Stimulated activated CD8-positive, alpha-beta memory T cell treated with anti-CD3 and anti-CD28 coated beads, Interleukin-7, amount 100 ng/mL, for 24 hours (primary cell): ENCODE results near the gene KLF15.

Source experiments
- DNase-seq: peaks from one replicate; pipeline ENCODE4 v3.0.0-alpha.2; 2020; ENCODE audit warnings: low read depth

Gene KLF15

DNA sequence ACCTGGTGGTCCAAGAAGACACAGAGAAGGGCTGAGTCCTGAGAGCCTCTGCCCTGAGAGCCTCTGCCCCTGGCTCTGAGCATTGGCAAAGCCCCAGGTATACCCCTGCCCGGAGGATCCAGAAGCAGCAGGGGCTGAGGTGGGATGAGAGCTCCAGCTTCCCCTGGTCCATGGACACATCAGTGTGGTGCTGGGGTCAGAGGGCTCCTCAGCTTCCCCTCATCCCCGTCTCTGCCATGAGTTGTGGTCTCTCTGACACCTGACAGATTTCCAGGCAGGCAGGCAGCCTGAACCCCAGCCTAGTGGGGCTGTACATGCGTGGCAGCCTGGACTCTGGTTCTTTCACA, 3.5 kb upstream of the KLF15 start:
- no peak for DNase-seq

DNA sequence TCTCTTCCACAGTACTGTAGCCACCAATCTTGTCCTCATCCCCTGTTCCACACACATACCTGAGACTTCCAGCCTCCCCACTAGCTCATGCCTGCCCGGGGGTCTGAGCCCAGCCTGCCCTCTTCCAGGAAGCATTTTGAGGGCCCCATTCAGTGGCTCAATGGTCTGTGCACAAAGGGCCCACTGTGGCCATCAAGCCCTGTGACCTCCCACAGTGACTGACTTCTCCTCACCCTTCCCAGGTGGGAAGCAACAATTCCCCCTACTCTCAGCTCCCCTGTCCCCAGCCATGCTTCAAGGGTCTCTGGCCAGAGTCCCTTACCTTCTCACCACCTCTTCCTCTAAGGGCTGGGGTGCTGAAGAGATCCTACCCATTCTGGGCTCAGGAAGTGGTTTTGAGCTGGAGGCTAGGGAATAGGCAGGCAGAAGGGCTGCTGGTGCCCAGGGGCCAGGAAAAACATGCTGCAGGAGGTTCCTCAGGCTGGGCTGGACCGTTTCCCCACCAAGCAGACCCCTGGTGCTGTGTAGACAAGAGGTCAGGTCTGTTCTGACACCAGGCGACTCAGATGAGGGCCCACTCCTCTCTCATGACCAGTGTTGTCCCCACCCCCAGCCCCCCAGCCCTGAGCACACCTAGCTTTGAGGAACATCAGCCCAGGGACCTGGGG, 3.0 kb upstream of the KLF15 start:
- DNase-seq, result no peak

DNA sequence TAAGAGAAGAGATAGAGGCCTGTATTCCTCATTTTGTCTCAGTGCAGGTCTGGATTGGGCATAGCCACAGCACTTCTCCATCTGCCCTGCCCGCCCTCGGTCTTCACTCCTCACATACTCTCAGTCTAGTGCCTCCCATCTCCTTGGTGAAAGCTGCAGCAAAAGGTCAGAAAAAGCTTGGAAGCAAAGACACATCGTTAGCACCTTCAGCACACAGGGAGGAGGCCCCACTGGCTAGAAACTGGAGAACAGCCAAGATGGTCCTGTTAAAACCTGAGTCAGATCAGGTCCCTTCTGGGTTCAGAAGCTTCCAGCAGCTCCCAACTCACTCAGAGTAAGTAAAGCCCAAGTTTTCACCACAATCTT, 1.6 kb upstream of the KLF15 start:
- no peak for DNase-seq

DNA sequence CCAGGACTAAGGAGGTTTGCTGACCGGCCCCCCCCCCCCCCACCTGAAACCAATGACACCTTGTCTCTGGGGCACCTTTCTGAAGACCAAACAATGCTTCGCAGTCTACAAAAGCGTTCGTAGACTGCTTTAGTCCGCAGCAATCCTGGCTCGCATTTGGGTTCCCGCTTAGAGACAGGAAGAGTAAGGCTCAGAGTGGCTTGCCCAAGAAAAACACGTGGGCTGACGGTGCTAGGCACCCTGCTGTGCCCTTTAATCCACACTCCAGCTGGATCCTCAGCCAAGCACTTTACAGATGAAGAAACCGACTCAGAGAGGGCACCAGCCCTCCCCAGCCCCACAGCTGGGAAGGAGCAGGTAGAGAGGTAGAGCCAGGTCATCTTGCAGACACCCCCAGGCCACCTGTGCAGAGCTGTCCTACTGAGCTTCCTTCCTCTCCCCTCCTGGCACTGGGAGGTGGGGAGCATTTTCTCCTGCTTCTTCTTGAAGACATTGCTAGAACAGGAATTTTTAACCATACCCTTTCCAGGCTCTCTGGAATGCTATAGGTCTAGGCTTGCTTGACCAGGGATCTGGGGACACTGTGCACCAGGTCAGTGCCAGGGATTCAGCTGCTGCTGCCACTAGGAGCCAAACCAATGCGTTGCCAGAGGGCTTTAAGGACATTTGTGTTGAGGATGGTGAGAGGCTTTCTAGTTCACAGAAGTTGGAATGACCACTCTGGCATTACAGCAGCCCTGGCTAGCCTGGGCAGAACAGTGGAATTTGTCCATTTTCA, 1.0 kb upstream of the KLF15 start:
- no peak for DNase-seq

DNA sequence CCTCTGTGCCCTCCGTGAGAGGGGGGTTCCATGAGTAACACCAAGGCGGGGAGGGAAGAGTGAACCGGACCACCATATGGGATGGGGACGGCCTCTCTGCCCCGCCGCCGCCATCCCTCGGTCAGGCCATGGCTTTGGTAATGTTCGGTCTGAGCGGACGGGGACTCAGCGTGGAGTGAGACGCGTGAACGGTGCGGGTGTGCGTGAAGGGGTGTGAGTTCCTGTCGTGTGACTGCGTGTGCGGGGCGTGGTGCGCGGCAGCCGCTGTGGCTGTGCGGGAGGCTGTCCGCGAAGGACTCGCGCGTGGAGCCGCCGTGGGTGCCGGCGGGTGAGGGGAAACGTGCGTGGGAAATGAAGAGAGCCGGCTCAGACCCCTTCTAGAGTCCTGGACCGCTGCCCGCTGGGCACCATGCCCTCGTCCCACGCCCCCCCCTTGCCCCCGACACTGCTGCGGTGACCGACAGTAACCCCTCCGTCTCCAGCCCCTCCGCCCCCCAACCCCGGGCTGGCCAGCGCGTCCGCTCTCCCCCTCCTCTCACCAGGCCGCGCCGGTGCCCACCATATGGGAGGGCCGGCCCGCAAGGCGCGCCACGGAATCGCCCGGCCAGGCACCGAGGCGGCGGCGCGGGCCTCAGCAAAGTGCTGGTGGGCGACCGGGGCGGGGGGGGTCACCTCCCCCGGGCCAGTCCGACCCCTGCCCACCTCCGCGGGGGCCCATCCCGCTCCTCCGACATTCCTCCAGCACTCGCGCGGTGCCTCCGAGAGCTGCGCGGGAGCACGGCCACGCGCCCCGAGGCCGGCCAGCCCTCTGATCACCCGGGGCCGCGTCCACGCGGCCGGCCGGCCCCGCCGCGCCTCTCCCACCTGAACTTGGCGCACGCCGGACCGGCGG, 589 bp downstream of the KLF15 start:
- no peak for DNase-seq

DNA sequence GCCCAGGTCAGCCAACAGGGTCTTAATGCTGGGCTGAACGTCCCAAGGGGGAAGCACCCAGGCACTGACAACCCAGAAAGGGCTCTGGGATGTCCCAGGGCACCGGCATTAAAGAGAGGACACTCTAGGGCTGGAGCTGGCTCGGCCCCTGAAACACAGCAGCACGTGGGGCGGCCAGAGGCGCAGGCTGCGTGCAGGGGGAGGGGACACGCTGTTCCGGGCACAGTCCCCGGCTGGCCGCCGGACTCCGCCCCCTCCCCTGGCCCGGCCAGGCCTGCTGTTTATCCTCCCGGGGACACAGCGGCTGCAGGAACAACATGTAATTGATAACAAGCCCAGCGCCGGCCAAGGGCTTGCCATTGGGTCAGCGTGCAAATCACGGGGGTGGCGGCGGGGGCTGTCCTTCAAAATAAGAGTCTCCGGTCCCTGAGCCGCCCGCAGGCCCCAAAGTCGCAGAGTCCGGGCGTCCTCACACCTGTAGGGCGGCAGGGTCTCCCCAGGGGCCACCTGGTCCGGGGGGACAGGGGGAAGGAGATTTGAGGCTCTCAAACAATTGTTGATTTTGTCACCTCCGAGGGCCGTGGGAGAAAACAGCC, 1.3 kb downstream of the KLF15 start:
- no peak for DNase-seq

DNA sequence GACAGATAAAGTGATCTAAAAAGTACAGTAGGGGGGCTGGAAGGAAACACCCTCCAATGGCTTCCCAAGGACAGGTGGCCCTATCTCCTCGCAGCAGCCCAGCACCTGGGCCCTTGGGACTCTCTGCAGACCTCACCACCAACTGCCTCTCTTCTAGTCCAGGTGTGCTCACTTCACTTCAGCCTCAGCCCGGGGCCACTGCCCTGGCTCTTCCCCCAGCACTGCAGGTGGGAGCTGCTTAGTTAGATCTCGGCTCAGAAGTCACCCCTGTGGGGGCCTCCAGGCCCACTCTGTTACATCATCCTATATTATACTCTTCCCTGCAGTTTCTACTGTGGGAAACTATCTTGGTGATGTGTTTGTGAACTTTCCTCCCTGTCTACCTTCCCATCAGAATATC, 2.0 kb downstream of the KLF15 start:
- no peak for DNase-seq

DNA sequence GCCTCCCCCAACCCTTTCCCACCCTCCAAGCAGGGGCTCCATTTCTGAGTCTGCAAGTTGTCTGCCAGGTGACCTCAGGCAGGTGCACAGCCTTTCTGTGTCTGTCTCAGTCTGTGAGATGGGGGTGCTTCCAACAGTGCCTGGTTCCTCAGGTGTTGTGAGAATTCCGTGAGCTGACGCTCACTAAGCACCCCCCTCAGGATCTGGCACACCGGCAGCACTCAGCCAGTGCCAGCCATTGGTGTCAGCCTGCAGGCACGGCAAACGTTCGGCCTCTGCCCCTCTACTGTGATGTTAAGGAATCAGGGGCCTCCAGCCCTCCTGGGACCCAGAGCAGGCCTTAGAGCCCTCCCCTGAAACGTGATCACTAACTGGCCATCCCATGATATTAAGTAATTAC, 2.4 kb downstream of the KLF15 start:
- DNase-seq, result no peak

DNA sequence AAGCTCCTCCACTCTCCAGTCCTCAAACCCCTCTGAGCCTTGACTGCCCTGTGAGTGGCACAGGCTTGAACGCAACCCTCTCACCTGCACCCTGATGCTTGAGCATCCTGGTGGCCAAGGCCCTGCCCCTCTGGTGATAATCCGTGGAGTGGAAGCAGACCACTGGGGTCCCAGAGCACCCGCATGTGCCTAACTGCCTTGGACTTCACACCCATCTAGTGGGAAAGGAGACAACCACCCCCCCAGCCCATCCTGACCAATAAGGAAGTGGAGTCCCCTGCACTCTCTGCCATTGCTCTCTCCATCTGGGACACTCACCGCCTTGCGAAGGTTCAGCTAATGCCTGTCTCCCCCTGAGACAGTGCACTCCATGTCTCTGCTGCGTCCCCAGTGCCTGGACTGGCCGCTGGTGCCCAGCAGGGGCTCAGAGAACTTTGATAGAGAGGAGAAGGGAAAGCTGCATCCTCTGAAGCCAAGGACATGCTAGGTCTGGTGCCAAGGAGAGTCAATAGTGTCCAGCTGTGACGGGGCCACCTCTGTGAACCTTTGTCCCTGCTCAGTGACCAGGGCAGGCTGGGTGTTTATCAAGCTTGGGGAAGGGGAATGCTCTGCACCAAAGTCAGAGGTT, 3.4 kb downstream of the KLF15 start:
- DNase-seq, result no peak

DNA sequence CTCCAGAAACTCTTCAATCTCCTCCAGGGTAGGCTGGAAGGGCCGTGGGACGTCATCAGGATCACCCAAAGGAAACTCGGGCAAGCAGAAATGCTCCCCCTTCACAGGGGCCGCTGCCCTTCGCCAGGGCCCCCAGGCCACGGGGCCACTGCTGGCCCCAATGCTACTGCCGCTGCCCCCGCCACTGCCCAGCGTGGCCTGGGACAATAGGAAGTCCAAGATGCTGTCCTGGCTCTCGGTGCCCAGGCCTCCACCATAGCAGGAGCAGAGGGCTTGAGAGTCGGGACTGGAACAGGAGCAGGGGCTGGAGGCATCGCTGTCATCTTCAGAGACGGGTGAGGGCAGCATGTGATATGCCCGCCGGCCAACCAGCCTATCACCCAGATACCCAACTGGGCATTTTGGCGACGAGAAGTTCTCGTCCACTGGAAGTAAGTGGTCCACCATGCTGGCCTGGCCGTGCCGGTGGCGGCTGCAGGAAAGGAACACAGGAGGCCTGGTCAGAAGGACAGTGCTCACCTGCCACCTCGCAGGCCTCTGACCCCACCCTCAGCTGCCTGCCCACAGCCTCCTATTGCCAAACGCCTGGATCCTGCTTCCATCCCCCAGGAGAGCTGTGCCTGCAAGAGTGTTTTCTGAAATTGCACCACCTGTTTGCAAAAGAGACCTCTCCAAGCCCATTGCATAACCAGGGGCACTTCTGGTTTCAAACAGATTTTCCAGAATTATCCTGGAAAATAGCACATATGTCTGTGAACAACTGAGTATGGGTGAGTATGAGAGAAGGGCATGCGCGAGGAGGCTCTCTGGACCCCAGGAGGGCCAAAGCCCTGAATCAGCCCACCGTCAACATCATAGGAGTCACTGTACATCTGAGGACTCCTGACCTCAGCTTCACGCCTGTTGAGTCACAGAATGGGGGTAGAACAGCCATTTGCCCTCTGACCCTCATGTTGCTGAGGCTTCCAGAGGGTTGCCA, 4.4 kb downstream of the KLF15 start:
- DNase-seq, result no peak

DNA sequence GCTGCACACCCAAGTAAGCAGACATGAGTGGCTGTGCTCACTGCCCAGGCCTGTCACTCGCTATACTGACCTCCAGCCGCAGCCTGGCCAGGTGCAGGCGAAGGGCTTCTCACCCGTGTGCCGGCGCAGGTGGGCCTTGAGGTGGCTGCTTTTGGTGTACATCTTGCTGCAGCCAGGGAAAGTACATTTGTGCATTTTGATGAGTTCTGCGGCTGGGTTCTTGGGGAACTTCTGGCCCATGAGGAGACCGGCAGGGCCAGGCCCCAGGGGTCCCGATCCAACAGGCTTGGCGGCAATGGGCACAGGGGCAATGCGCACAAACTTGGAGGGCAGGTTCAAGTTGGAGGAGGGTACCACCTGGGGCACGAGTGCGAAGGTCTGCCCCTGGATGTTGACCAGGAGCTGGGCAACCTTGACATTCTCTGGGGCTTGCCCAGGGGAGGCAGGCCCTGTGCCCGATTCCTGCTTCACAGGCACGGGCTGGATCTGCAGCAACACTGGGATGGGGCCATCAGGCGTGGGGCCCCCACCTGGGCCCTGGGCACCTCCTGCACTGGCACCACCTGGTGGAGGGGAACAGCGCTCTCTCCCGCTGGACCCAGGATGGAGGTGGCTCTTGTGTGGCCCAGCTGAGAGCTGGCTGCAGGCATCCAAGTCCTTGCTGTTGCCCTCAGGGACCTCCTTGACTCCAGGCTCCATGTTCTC, 5.3 kb downstream of the KLF15 start:
- DNase-seq, result no peak

DNA sequence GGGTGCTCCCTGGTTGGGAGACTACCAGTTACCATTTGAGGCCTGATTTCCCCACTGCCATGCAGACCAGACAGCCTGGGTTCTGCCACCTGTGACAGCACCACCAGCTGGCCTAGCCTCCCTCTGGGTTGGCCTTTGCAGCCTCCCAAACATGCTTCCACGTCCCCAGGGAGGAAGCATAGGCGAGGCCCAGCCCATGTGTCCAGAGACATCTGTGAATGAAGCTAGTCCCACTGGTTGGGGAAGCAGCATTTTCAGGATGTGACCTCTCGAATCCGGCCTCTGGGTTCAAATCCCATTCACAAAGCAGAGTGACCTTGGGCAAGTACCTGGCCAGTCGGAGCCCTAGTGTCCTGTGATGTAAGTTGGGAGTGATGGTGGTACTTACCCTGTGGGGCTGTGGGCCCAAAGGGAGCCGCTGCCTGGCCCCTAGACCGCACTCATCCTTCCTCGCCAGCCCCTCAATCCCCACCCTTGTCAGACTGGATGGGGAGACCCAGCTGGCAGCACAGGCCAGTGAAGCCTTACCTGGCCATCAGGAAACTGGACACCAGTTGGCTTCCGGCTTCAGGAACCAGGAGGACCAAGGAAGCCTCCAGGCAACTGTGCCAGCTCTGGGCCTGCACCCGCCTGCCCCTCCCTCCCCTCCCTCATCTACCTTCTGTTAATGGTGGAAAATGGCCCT, 6.0 kb downstream of the KLF15 start:
- DNase-seq, result no peak

DNA sequence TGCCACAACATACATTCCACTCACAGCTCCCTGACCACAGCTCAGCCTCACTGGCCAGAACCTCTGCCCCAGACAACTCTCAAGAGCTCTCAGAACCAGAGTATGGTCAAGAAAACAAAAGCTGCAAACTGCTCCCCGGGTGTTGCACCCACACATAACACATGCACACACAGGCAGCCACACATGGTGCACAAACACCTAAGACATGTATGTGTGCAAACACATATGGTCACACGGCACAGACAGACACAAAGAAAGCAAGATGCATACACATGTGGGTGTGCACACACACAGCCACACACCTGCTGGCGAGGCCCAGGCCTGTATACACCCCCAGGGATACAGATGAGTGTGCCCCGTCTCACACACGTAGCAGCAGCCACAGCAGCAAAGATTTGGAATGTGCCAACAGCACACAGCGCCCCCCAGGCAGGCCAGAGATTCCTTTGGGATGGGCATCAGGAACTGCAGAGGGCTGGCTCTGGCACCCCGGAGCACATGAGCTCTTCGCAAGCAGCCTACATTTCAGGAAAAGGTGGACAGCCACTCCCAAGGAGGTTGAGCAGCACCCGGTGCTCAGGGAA, 6.6 kb downstream of the KLF15 start:
- no peak for DNase-seq

DNA sequence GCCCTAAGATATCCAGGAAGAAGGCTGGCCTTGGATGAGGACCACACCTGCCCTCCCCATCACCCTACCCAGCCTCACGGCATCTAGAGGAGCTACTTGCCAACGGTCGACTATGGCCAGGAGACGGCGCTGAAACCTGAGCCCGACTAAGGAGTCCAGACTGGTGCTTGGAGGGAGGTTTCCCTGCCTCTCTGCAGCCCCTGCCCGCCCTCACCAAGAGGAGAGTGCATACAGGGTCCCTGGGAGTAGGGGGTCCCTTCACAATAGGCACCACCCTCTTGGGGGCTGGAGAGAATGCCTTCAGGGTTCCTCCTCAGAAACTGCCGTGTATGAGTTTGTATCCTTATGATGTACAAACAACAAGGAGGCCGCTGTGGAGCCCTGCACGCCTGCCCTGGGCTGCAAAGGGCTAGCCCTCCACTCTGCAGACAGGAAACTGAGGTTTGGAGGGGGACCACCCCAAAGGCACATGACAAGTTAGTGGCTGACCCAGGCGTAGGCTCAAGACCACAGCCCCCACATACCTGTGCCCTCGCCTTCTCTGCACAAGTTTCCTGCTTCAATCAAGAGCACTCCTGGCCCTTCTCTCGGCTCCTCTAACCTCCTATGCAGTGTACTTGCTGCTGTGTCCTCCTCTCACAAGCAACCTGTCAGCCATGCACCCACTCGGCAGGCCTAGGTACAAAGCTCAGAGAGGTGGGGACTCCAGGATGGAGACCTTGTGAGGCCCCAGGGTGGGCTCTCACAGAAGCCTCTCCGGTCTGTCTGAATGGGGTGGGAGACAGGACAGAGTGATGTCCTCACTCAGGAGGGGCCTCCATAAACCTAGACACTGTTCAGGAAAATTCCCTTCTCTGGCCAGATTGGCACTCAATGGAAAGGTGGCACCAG, 7.4 kb downstream of the KLF15 start:
- no peak for DNase-seq

DNA sequence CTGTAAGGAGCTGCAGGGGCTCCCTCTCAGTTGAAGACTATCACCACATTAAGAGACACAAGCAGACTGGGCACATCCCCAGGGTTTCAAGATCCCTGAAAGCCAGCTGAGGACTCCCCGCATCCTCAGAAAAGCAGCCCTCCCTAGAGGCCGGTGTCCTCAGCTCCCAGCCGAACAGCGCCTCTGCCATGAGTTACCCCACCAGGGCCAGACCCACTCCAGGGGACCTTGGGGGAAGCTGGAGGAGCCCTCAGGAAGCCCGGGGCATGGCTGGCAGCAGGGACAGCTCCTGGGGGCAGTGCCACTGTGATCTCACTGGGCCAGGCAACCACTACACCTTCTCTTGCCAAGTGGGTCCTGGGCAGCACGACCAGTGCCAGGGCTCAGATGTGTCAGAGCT, 8.1 kb downstream of the KLF15 start:
- DNase-seq, result no peak

DNA sequence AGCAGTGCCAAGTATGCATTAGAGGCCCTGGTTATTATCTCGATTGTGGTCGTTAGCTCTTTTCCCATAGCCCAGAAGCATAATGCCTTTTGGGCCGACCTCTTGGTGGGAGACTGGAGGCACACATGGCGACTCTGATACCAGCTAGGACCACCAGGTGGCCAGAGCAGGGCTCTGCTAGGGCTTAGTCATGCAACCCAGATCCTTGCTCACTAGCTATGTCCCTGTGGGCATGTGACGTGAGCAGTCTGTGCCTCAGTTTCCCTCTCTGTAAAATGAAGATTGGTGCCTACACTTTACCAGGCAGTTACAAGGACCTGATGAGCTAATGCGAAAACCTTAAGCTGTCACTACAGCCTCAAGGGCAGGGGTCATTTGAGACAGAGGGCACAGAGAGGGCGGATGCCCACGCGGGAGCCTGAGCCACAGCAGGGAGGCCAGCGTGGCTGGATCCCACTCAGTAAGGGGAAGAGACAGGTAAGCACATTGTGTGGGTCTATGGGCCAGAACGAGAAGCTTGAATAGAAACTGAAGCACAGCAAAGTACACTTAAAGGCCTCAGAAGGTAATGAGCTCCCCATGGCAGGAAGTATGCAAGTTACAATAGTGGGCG, 8.8 kb downstream of the KLF15 start:
- DNase-seq, result no peak

DNA sequence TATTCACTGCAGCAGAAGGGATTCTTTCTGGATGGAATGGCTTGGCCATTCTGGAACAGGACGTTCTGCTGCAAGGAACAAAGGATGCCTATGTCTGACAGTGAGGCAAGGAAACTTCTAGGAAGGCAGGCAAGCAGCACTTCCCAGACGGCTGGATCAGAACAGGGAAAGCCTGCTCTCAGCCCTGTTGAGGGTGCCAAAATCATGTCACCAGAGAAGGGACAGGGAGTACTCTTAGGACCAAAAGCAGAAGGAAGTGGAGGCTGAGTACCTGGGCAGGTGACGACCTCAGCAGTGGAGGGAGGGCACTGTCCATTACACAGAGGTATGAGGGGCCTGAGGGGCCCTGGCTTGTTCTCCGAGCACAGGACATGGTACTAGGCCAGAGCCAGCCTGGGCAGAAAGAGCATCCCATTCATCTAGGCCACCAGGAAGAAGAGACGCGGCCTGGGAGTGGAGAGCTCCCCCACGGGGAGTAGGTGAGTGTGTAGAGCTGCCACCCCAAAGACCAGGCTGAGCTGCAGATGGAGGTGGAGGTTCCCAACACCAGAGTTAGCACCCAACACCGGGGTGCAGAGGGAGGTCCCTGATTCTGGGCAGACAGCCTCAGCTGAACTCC, 9.6 kb downstream of the KLF15 start:
- no peak for DNase-seq
